IMR-90 (cell line): ENCODE data around the gene APOBR. TPM values are rescaled to one million over a fixed set of nuclear protein-coding genes. Genes with fewer than 3 reads are reported as not detected.

ENCODE experiments used
- ATAC-seq: fragments of 200-7000 bp; cut with Tn5 transposase; 2 replicates; pipeline ENCODE4 v1.9.1; 2020; ENCODE audit warnings: low read depth, mild to moderate bottlenecking, moderate library complexity
- BruUV-seq: library from RNA; stranded (reverse); fragments of 400-500 nt; replicated peaks from 2 replicates; lab custom pipeline; 2021; lab: Mats Ljungman, UMichigan
- CTCF ChIA-PET: fragments of 300-600 bp; formaldehyde crosslinking; extraction: SDS; loops from one replicate; lab custom pipeline; 2021; ENCODE audit warnings: antibody characterized with exemption; lab: Yijun Ruan, JAX
- POLR2A ChIA-PET: fragments of 300-600 bp; sonication (Branson Sonifier 250); formaldehyde crosslinking; loops from one replicate; lab custom pipeline; 2022; ENCODE audit warnings: antibody characterized with exemption; ENCODE audit not compliant: unreplicated experiment; lab: Charles Lee
- DNase-seq: peaks from one replicate; pipeline ENCODE4 v3.0.0; 2013
- H2AFZ ChIP-seq: replicated peaks from 2 replicates; pipeline ENCODE3; 2013; ENCODE audit warnings: low read length, mild to moderate bottlenecking; ENCODE audit not compliant: poor library complexity
- H2AK5ac ChIP-seq: 2 replicates; pipeline ENCODE4 v1.6.1; 2013; ENCODE audit warnings: low read depth, low read length, inconsistent platforms
- H2AK9ac ChIP-seq: replicated peaks from 2 replicates; pipeline ENCODE3; 2013; ENCODE audit warnings: mild to moderate bottlenecking, low read depth, low read length, moderate library complexity; ENCODE audit not compliant: poor library complexity
- H2BK120ac ChIP-seq: 2 replicates; pipeline ENCODE4 v1.6.1; 2013; ENCODE audit warnings: low read depth, low read length, inconsistent platforms
- H2BK15ac ChIP-seq: 3 replicates; pipeline ENCODE4 v1.6.1; 2013; ENCODE audit warnings: low read depth, low read length, inconsistent platforms
- H2BK20ac ChIP-seq: 2 replicates; pipeline ENCODE4 v1.6.1; 2013; ENCODE audit warnings: low read depth, mild to moderate bottlenecking, inconsistent platforms, low read length, moderate library complexity
- H2BK5ac ChIP-seq: 2 replicates; pipeline ENCODE4 v1.6.1; 2013; ENCODE audit warnings: mild to moderate bottlenecking, low read depth, low read length, inconsistent platforms; ENCODE audit not compliant: poor library complexity, severe bottlenecking
- H3K14ac ChIP-seq: replicated peaks from 2 replicates; pipeline ENCODE4 v1.6.1; 2013; ENCODE audit warnings: low read depth, low read length, inconsistent platforms
- H3K18ac ChIP-seq: 2 replicates; pipeline ENCODE4 v1.6.1; 2013; ENCODE audit warnings: low read depth, low read length, control low read depth
- H3K23ac ChIP-seq: 2 replicates; pipeline ENCODE4 v1.6.1; 2013; ENCODE audit warnings: low read depth, low read length, inconsistent platforms
- H3K27ac ChIP-seq: 2 replicates; pipeline ENCODE4 v1.5.1; 2013; ENCODE audit warnings: mild to moderate bottlenecking, control low read depth, low read length; ENCODE audit not compliant: insufficient read depth
- H3K27me3 ChIP-seq: 2 replicates; pipeline ENCODE4 v1.6.1; 2013; ENCODE audit warnings: low read length; ENCODE audit not compliant: control insufficient read depth, insufficient read depth
- H3K36me3 ChIP-seq: 2 replicates; pipeline ENCODE4 v1.6.1; 2013; ENCODE audit warnings: low read length, mixed read lengths; ENCODE audit not compliant: control insufficient read depth, insufficient read depth
- H3K4ac ChIP-seq: 2 replicates; pipeline ENCODE4 v1.6.1; 2013; ENCODE audit warnings: low read depth, low read length, inconsistent platforms
- H3K4me1 ChIP-seq: 2 replicates; pipeline ENCODE4 v1.6.1; 2013; ENCODE audit warnings: low read length, mixed read lengths; ENCODE audit not compliant: control insufficient read depth, insufficient read depth
- H3K4me2 ChIP-seq: 2 replicates; pipeline ENCODE4 v1.6.1; 2013; ENCODE audit warnings: low read depth, mild to moderate bottlenecking, control low read depth, low read length, moderate library complexity
- H3K4me3 ChIP-seq: 2 replicates; pipeline ENCODE4 v1.5.1; 2013; ENCODE audit warnings: low read depth, mild to moderate bottlenecking, control low read depth, low read length, moderate library complexity; ENCODE audit not compliant: insufficient read depth
- H3K56ac ChIP-seq: 2 replicates; pipeline ENCODE4 v1.6.1; 2013; ENCODE audit warnings: low read length, inconsistent platforms; ENCODE audit not compliant: insufficient read depth; ENCODE audit errors: extremely low read depth
- H3K79me1 ChIP-seq, 2 experiments: 2 replicates each; pipeline ENCODE4 v1.6.1; 2013; ENCODE audit warnings: low read length in 2 of 2, inconsistent platforms in 1 of 2, low read depth in 1 of 2
- H3K9ac ChIP-seq: 2 replicates; pipeline ENCODE4 v1.6.1; 2013; ENCODE audit warnings: low read depth, low read length, control low read depth
- H3K9me1 ChIP-seq: 2 replicates; pipeline ENCODE4 v1.6.1; 2013; ENCODE audit warnings: low read length, inconsistent platforms; ENCODE audit not compliant: insufficient read depth
- H3K9me3 ChIP-seq: 2 replicates; pipeline ENCODE4 v1.6.1; 2013; ENCODE audit warnings: low read length; ENCODE audit not compliant: control insufficient read depth, insufficient read depth
- H4K20me1 ChIP-seq: 2 replicates; pipeline ENCODE4 v1.6.1; 2013; ENCODE audit warnings: low read length, inconsistent platforms; ENCODE audit not compliant: insufficient read depth
- H4K5ac ChIP-seq: 2 replicates; pipeline ENCODE4 v1.6.1; 2013; ENCODE audit warnings: mild to moderate bottlenecking, low read depth, low read length, control low read depth
- H4K8ac ChIP-seq, 2 experiments: 2 replicates each; pipeline ENCODE4 v1.6.1; 2013; ENCODE audit warnings: low read depth in 2 of 2, low read length in 2 of 2, control low read depth in 1 of 2, inconsistent platforms in 1 of 2
- H4K91ac ChIP-seq: 2 replicates; pipeline ENCODE4 v1.6.1; 2013; ENCODE audit warnings: low read depth, low read length, inconsistent platforms; ENCODE audit not compliant: insufficient read depth
- BHLHE40 ChIP-seq: fragments of 150-350 bp; IDR thresholded peaks from 2 replicates; pipeline ENCODE4 v1.6.1; 2016; ENCODE audit warnings: mild to moderate bottlenecking, low read depth, low read length
- MAFK ChIP-seq: IDR thresholded peaks from 2 replicates; pipeline ENCODE4 v1.6.1; 2012; ENCODE audit warnings: low read depth, low read length, improper control_type of control experiment
- MXI1 ChIP-seq: IDR thresholded peaks from 2 replicates; pipeline ENCODE4 v1.6.1; 2012; ENCODE audit warnings: low read depth, mild to moderate bottlenecking, low read length, moderate library complexity, borderline replicate concordance
- RCOR1 ChIP-seq: IDR thresholded peaks from 2 replicates; pipeline ENCODE4 v1.6.1; 2012; ENCODE audit warnings: mild to moderate bottlenecking, low read length, improper control_type of control experiment; ENCODE audit not compliant: insufficient replicate concordance
- WGBS, 2 experiments: methylation state at CpG; one replicate each; pipeline versions ENCODE4 v1.1.5 to v1.1.7; 2013; ENCODE audit warnings: missing lambda C conversion rate in 2 of 2; ENCODE audit not compliant: insufficient read length in 1 of 2; ENCODE audit errors: extremely low coverage in 2 of 2; 5-methylcytosine and 5-hydroxymethylcytosine counted together
- dilution Hi-C: fragments of 300-500 bp; cut with HindIII; formaldehyde crosslinking; loops from one replicate; pipeline ENCODE4 v1.14.3; 2018; ENCODE audit warnings: low sequenced_read_pairs; ENCODE audit not compliant: unreplicated experiment
- in situ Hi-C: fragments of 300-500 bp; cut with MboI; formaldehyde crosslinking; loops from 3 replicates; pipeline ENCODE4 v1.14.3; 2019; ENCODE audit warnings: low sequenced_read_pairs, inconsistent platforms, mixed read lengths
- intact Hi-C: fragments of 100-400 bp; cut with micrococcal nuclease; formaldehyde crosslinking; loops from 2 replicates; pipeline ENCODE4 v1.10.0; 2022
- polyA plus RNA-seq, 3 experiments: library from polyadenylated mRNA; depleted of rRNA; stranded (reverse); fragments of >200 nt; gene quantifications; 2 replicates each; pipeline ENCODE4 v1.2.3, GENCODE V29; 2012; ENCODE audit warnings: low replicate concordance in 1 of 3
- total RNA-seq: library from RNA; depleted of rRNA; stranded (reverse); fragments of >200 nt; gene quantifications from 2 replicates; pipeline ENCODE4 v1.2.3, GENCODE V29; 2012

The APOBR gene
- total and polyA plus RNA-seq, 2 of the 4 experiments (the other 2 are of a cell fraction) = not detected

DNA sequence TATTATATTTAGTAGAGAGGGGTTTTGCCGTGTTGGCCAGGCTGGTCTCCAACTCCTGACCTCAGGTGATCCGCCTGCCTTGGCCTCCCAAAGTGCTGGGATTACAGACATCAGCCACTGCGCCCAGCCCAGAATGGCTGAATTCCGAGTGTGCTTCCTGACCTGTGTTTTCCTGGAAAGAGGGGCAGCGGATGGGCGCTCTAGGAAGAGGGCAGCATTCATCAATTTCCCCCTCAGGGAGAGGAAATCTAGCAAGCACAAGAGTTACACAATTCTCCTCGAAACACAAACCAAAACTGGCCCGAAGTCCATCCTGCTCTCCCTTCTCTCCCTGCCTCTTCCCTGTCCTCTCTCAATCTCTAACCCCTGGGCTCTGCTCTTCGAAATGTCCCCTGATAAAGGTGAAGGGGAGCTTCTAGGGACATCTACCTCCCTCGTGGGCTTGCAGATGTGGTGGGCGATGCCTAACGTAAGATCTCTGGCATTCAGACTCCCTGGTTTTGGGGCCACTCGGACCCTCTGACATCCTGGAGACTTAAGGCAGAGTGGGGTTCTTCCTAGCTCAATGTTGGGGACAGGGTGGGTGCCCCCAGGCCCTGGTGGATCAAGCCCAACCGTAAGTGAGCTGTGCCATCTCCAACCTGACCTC lies 11.2 kb downstream of the APOBR start:
- no peak overlapping the region for H4K8ac ChIP-seq
- TF ChIP-seq MAFK = no peak
- TF ChIP-seq BHLHE40 = no peak
- TF ChIP-seq MXI1 = no peak
- no peak for TF ChIP-seq RCOR1
- in situ Hi-C loops (no loop called here), dilution Hi-C loops (no loop called here), intact Hi-C loops (no loop called here)
- H3K9ac ChIP-seq = no peak overlapping the region
- H2BK20ac ChIP-seq = no peak overlapping the region
- no peak overlapping the region for H2AK9ac ChIP-seq
- H3K4me3 ChIP-seq = no peak overlapping the region
- H2AFZ ChIP-seq = no peak overlapping the region
- H3K56ac ChIP-seq = no peak overlapping the region
- H2BK15ac ChIP-seq = no peak overlapping the region
- H3K27me3 ChIP-seq = peaks cover 38% of the 10 kb centered on the region
- H3K9me1 ChIP-seq = peaks cover 4% of the 10 kb centered on the region; the same call in 1 of the 2 replicates
- ChIA-PET CTCF (no interaction called here), POLR2A (no interaction called here)
- no peaks in the 10 kb centered on the region for H3K9me3 ChIP-seq
- ATAC-seq = no peak
- no peaks in the 10 kb centered on the region for H3K79me1 ChIP-seq
- no peak for DNase-seq
- H3K14ac ChIP-seq = no peak overlapping the region
- H3K23ac ChIP-seq = no peak overlapping the region
- WGBS, 2 experiments = no CpG with 5 or more reads among the region's 14 CpGs
- H3K4me2 ChIP-seq = no peak overlapping the region
- H4K5ac ChIP-seq = no peak overlapping the region
- H3K36me3 ChIP-seq = no peaks in the 10 kb centered on the region
- no peaks in the 10 kb centered on the region for H4K20me1 ChIP-seq
- H3K4me1 ChIP-seq = no peaks in the 10 kb centered on the region
- no peak overlapping the region for H2BK5ac ChIP-seq
- no peak overlapping the region for H3K4ac ChIP-seq
- H2BK120ac ChIP-seq = no peak overlapping the region
- no peak overlapping the region for H4K91ac ChIP-seq
- no peak overlapping the region for H3K18ac ChIP-seq
- BruUV-seq = no TSS peak
- H3K27ac ChIP-seq = no peak overlapping the region
- H2AK5ac ChIP-seq = no peak overlapping the region
